Mucosa of descending colon (tissue), 3 donors: ENCODE data around the gene VPS35. TPM values are rescaled to one million over a fixed set of nuclear protein-coding genes. Genes with fewer than 3 reads are reported as not detected.

ENCODE experiments used
- ATAC-seq: fragments of 200-7000 bp; cut with Tn5 transposase; one replicate; pipeline ENCODE4 v1.9.1; 2020; ENCODE audit warnings: mild to moderate bottlenecking, moderate library complexity
- DNase-seq, 3 donors: peaks; one replicate each; pipeline ENCODE4 v3.0.0-alpha.2; 2020
- H3K36me3 ChIP-seq: fragments of 200-600 bp; one replicate; pipeline ENCODE4 v1.8.0; 2021; ENCODE audit warnings: low read depth, mild to moderate bottlenecking
- H3K4me1 ChIP-seq: fragments of 200-600 bp; one replicate; pipeline ENCODE4 v1.8.0; 2021; ENCODE audit warnings: low read depth, mild to moderate bottlenecking
- H3K4me3 ChIP-seq: fragments of 200-600 bp; one replicate; pipeline ENCODE4 v1.8.0; 2021; ENCODE audit warnings: mild to moderate bottlenecking
- H3K9me3 ChIP-seq: fragments of 200-600 bp; one replicate; pipeline ENCODE4 v1.8.0; 2021; ENCODE audit warnings: mild to moderate bottlenecking
- intact Hi-C, 2 donors: fragments of 100-400 bp; cut with DNase I in 1 of 2; cut with micrococcal nuclease in 1 of 2; formaldehyde crosslinking; loops; one replicate each; pipeline versions ENCODE4 v1.11.0 to v1.11.1; 2022; cut with DNase I, micrococcal nuclease
- total RNA-seq, 3 donors: library from RNA; stranded (reverse); fragmentation: NEBNext Ultra II Directional in 2 of 3; extraction: Animal tissue kit (Norgen Biotek cat#: 25700) in 2 of 3; gene quantifications; one replicate each; pipeline versions ENCODE4 v1.2.1 to v1.2.4, GENCODE V29; 2021 to 2023
- TF ChIP-seq, protein P1 (sequence below): fragments of 200-600 bp; IDR thresholded peaks from one replicate; pipeline ENCODE4 v1.8.0; 2022; ENCODE audit warnings: antibody characterized with exemption, mild to moderate bottlenecking
- donor health status: DM: no; HTN: no; CAD: no; lungs with moderate emphysema.
- donor health status: DM: no; HTN: no; CAD: no.
- donor health status: DM: no; HTN: yes; CAD: no.

The VPS35 gene
- total RNA-seq, 3 donors from 2014 or later, result 78.4 to 97.1 (median 84.8) TPM

DNA sequence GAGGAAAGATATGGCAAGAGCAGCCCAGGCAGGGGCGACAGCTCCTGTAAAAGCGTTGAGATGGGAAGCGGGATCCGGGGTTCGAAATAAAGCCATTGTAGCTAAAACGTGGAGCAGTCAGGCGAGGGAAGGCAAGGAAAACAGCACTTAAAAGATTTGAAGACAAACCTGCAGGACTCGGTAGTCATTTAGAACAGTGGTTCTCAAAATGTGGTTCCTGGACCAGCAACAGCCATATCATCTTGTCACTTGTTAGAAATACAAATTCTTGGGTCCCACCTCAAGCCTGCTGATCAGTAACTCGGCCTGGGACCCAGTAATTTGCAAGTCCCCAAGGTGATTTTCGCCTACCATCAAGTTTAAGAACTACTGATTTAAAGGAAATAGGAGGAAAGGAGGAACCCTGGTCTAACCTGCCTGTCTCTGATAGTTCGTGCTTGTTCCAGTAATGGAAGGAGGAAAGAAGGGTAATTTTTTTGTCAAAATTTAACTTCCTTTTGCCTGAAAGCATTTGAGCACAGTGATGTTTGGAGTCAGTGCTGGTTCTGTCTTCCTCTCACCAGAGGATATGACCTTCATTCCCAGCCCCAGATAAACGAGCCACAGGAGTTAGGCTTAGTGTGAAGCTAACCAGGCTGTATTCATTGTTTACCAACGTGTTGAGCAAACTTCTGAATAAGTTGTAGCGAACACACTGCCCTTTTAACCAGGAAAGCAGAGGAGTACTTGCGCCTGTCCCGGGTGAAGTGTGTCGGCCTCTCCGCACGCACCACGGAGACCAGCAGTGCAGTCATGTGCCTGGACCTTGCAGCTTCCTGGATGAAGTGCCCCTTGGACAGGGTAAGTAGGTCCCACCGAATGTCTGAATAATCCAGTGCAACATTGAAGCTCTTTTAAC, 1.6 kb upstream of the VPS35 start:
- Histone ChIP-seq H3K36me3 (no peaks in the 10 kb centered on the region), H3K4me1 (peaks cover 35% of the 10 kb centered on the region), H3K4me3 (no peak overlapping the region), H3K9me3 (no peaks in the 10 kb centered on the region)
- ATAC-seq (no peak), DNase-seq (peak; percentile 48 to 62 (median 56))
- TF ChIP-seq, protein P1, sequence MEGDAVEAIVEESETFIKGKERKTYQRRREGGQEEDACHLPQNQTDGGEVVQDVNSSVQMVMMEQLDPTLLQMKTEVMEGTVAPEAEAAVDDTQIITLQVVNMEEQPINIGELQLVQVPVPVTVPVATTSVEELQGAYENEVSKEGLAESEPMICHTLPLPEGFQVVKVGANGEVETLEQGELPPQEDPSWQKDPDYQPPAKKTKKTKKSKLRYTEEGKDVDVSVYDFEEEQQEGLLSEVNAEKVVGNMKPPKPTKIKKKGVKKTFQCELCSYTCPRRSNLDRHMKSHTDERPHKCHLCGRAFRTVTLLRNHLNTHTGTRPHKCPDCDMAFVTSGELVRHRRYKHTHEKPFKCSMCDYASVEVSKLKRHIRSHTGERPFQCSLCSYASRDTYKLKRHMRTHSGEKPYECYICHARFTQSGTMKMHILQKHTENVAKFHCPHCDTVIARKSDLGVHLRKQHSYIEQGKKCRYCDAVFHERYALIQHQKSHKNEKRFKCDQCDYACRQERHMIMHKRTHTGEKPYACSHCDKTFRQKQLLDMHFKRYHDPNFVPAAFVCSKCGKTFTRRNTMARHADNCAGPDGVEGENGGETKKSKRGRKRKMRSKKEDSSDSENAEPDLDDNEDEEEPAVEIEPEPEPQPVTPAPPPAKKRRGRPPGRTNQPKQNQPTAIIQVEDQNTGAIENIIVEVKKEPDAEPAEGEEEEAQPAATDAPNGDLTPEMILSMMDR, result no peak
- intact Hi-C loops, result no loop called here

DNA sequence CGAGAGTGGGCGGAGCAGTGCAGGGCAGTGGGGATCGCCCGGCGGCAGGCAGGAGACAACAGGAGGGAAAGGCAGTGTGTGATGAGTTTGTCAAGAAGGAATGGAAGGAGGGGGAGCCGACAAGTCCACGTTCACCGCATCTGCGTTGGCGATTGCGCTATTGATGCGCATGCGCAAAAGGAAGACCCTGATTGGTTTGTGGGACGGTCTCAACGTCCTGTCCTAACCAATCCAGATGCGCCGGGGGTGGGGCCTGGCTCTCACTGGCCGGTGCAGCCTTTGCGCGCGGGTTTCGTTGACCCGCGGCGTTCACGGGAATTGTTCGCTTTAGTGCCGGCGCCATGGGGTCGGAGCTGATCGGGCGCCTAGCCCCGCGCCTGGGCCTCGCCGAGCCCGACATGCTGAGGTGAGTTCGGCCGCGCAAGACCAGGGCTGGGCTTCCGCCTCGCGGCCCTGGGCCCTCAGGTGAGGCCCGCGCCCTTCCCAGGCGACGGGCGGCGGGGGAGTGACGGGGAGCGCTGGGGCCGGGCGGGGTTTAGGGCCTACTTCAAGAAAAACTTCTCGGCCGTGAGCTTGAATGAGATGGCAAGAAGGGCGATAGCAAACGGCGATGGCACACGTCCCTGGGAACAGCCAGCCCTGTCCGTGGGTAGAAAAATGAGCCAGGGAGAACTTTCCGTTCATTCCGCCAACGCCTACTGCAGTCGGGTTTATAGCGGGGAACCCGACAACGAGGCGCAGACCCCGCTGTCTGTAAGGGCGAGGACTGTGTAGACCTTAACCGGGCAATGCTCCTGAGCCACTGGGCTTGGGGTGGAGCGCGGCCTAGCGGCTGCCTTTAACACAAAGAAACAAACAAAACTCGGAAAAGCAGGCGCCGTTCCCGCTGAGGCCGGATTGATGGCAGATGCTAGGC, 645 bp upstream of the VPS35 start, which contains the start of gene ORC6:
Gene ORC6 (plus strand): TSS at position 295 of the 916 bp plus-strand sequence. CDS start 47 bp downstream, at position 342.
- H3K4me1 ChIP-seq, result peaks cover 35% of the 10 kb centered on the region
- no peaks in the 10 kb centered on the region for H3K36me3 ChIP-seq
- ATAC-seq (peak; percentile 86), DNase-seq (peak; percentile 97 to 100 (median 98))
- H3K9me3 ChIP-seq, result no peaks in the 10 kb centered on the region
- TF ChIP-seq, protein P1, result no peak
- intact Hi-C loops, result loop anchor here in 1 of 2 donors (5.0 kb wide), 1 partner anchor 143 kb away; the partner anchor contains the start of gene C16orf87
- peak within 1 kb of the TSS; percentile 70 for H3K4me3 ChIP-seq

DNA sequence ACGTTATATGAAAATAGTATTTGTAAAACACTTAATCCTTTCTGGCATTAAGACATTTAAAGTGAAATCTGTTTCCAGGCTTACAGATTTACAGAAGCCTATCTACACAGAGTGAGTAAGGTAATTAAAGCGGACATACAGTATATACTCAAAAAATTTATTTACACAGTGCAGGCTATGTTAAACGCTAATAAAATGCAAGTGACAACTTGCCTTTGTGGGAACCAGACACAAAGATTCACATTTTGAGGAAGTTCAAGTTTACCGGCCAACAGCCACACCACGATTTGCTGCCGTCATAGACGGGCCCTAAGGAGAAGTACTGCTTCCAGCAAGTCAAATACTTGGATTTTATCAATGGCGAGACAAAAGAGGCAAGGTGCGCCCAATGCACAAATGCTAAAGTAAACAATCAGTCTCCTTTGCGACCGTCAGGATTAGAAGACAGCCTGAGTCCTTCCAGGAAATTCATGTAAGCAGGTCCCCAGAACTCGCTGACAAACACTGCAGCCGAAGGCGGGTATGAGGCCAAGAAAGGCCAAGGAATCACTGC, 801 bp downstream of the VPS35 start:
- ATAC-seq, result peak; percentile 6
- no peaks in the 10 kb centered on the region for H3K9me3 ChIP-seq
- intact Hi-C loops, result loop anchor here in 1 of 2 donors (5.0 kb wide), 1 partner anchor 144 kb away; the partner anchor contains the start of gene C16orf87
- peaks cover 39% of the 10 kb centered on the region for H3K4me1 ChIP-seq
- H3K4me3 ChIP-seq, result peak overlapping the region; percentile 70
- H3K36me3 ChIP-seq, result no peaks in the 10 kb centered on the region
- DNase-seq, result peak in 2 of 3 donors; percentile 63 to 67
- TF ChIP-seq, protein P1, result no peak

DNA sequence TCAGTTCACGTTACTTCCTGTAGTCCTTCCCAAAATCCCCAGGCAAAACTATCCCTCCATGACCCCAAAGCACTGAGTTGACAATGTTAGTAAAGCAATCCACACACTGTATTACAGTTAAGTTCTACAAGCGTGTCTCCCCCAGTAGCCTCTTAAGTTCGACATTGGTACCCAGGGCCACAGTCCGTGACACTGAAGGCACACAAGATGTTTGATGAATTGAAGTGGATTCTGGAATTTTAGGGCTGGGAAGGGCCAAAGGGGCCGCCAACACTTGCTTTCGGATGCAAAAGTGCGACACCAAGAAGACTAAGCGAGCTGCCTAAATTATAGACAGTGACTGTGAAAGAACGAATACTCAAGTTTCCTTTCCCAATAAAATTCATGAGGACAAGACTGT, 1.5 kb downstream of the VPS35 start:
- peak in 1 of 3 donors; percentile 4 for DNase-seq
- intact Hi-C loops, result loop anchor here in 1 of 2 donors (5.0 kb wide), 1 partner anchor 145 kb away; the partner anchor contains the start of gene C16orf87

More for the DNA sequence above, 1.5 kb downstream of the VPS35 start:
- Histone ChIP-seq H3K4me1 (peaks cover 39% of the 10 kb centered on the region), H3K36me3 (no peaks in the 10 kb centered on the region), H3K9me3 (no peaks in the 10 kb centered on the region), H3K4me3 (no peak overlapping the region)
- no peak for ATAC-seq
- TF ChIP-seq, protein P1, result no peak
